Measurements from ENCODE around the gene FAM114A2. TPM values are rescaled to one million over a fixed set of nuclear protein-coding genes. Genes with fewer than 3 reads are reported as not detected.

FAM114A2 gene
- total RNA-seq, 2 donors from 2014 or later: 18.0 to 19.7 TPM

DNA sequence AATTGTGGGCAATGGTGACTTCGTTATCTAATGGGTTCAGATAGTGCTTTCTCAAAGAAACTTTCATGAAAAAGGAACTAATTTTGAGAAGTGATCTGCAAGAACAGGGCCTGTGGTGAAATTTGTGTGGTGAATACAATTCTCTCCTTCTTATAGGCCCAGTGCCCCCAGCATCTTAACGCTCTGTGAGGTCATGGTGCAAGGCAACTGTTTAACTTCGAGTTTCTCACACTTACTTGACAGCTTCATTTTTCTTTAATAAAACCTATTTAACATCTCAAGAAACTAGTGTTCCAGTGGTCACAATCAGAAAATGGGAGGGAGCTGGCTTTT, 69.2 kb downstream of the FAM114A2 start:
- no peak for DNase-seq
- H3K27ac Mint-ChIP-seq: no peak overlapping the region
- H3K4me3 Mint-ChIP-seq: no peak overlapping the region
- H3K9me3 Mint-ChIP-seq: no peaks in the 10 kb centered on the region
- Histone ChIP-seq H3K9me3 (ENCODE audit: control insufficient read depth, low read length) (no peaks in the 10 kb centered on the region), H3K4me3 (ENCODE audit: low read length) (no peak overlapping the region), H3K27ac (ENCODE audit: low read depth, low read length) (no peak overlapping the region), H3K9ac (ENCODE audit: extremely low read depth, low read length, poor library complexity, severe bottlenecking) (no peak overlapping the region), H3K36me3 (ENCODE audit: control insufficient read depth, insufficient read depth, low read length) (no peaks in the 10 kb centered on the region), H3K27me3 (ENCODE audit: control insufficient read depth, insufficient read depth, low read length, poor library complexity, severe bottlenecking) (no peaks in the 10 kb centered on the region), H3K4me1 (ENCODE audit: control insufficient read depth, insufficient read depth, low read length) (peaks cover 23% of the 10 kb centered on the region)
- TF ChIP-seq, protein P1, sequence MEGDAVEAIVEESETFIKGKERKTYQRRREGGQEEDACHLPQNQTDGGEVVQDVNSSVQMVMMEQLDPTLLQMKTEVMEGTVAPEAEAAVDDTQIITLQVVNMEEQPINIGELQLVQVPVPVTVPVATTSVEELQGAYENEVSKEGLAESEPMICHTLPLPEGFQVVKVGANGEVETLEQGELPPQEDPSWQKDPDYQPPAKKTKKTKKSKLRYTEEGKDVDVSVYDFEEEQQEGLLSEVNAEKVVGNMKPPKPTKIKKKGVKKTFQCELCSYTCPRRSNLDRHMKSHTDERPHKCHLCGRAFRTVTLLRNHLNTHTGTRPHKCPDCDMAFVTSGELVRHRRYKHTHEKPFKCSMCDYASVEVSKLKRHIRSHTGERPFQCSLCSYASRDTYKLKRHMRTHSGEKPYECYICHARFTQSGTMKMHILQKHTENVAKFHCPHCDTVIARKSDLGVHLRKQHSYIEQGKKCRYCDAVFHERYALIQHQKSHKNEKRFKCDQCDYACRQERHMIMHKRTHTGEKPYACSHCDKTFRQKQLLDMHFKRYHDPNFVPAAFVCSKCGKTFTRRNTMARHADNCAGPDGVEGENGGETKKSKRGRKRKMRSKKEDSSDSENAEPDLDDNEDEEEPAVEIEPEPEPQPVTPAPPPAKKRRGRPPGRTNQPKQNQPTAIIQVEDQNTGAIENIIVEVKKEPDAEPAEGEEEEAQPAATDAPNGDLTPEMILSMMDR (conservative IDR thresholded peaks at IDR 0.05): no peak
- H3K4me1 Mint-ChIP-seq: peaks cover 33% of the 10 kb centered on the region
- 87% methylated on average over 3 of the region's 3 CpGs for WGBS, 2 experiments (ENCODE audit: insufficient coverage in 1 of 2, insufficient read length in 1 of 2)
- no peaks in the 10 kb centered on the region for H3K36me3 Mint-ChIP-seq (ENCODE audit: low read depth)
- no peaks in the 10 kb centered on the region for H3K27me3 Mint-ChIP-seq (ENCODE audit: insufficient read depth)

DNA sequence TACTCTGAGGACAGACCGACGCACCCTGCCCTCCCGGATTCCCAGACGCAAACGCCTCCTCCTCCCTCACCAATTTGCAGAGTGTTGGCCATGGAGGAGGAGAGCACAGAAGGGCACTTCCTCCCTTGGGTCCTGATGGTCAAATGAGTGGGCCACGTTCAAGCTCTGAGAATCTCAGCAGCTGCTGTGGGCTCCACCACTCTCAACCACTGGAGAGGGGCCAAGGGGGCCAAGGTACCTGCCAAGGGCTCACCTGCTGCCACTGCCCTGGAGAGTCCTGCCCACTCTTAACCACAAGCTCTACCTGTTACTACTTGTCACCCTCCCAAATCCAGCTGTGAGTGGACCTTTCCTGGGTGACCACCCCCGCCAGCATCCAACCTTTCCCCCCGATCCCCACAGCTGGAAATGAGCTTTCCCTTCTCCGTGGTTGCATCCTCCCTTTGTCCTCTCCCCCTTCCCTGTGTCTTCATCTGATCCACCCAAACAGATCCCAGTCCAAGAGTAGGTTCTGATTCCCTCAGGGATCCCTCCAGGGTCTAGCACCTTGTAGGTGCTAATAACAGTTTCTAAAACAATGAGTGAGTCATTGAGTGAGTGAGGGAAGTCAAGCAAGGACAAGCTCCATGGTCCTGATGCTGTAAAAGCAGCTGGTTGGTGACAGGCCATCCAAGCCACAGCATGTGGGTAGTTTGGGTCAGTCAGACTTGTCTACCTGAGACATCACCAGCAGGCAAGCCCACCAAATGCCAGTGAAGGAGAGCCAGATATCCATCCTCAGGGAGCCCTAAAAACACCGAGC, 69.7 kb downstream of the FAM114A2 start:
- no peak overlapping the region for H3K4me3 ChIP-seq (ENCODE audit: low read length)
- Mint-ChIP-seq H3K4me1 (peaks cover 33% of the 10 kb centered on the region), H3K27ac (peak overlapping the region; percentile 73), H3K27me3 (ENCODE audit: insufficient read depth) (no peaks in the 10 kb centered on the region), H3K4me3 (no peak overlapping the region), H3K9me3 (no peaks in the 10 kb centered on the region), H3K36me3 (ENCODE audit: low read depth) (no peaks in the 10 kb centered on the region)
- peak; percentile 63 for DNase-seq
- peaks cover 22% of the 10 kb centered on the region for H3K4me1 ChIP-seq (ENCODE audit: control insufficient read depth, insufficient read depth, low read length)
- H3K27ac ChIP-seq (ENCODE audit: low read depth, low read length): no peak overlapping the region
- no peaks in the 10 kb centered on the region for H3K36me3 ChIP-seq (ENCODE audit: control insufficient read depth, insufficient read depth, low read length)
- WGBS, 2 experiments (ENCODE audit: insufficient coverage in 1 of 2, insufficient read length in 1 of 2): 71 to 85% methylated on average over 3 to 10 of the region's 10 CpGs
- no peak overlapping the region for H3K9ac ChIP-seq (ENCODE audit: extremely low read depth, low read length, poor library complexity, severe bottlenecking)
- no peaks in the 10 kb centered on the region for H3K9me3 ChIP-seq (ENCODE audit: control insufficient read depth, low read length)
- no peaks in the 10 kb centered on the region for H3K27me3 ChIP-seq (ENCODE audit: control insufficient read depth, insufficient read depth, low read length, poor library complexity, severe bottlenecking)
- TF ChIP-seq, protein P1 (conservative IDR thresholded peaks at IDR 0.05): no peak

DNA sequence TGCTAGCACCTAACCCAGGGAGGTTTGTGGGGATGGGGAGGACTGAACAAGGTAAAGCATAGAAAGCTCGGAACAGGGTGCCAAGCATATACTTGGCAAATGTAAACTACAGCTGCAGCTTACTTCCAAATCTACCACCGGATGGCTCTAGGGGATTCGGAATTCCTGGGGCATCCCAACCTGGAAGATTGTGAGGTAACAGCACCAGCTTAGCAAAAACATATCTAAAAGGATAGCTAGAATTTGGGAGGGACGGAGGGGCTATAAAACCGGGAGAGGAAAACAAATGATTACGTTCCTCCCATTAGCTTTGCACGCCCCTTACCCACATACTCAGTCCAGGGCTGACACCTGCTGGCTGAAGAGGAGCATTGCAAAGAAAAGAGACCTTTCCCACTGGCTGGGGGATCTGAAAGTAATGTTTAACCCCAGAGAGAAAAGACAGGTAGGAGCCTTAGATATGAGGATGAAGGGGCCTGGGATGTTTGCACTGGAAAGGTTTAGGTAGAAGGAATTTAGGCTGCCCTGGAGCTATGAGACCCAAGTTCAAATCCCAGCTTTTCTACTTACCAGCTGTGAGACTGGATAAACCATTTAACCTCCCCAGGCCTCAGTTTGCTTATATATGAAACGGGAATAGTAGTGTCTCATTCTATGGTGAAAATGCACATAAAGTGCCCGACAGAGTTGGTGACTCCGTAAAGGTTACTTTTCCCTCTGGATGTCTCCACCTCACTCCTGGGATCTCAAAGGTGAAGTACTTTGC, 73.6 kb downstream of the FAM114A2 start:
- no peaks in the 10 kb centered on the region for H3K9me3 ChIP-seq (ENCODE audit: control insufficient read depth, low read length)

More for the DNA sequence above, 73.6 kb downstream of the FAM114A2 start:
- H3K27me3 ChIP-seq (ENCODE audit: control insufficient read depth, insufficient read depth, low read length, poor library complexity, severe bottlenecking): no peaks in the 10 kb centered on the region
- Mint-ChIP-seq H3K27me3 (ENCODE audit: insufficient read depth) (no peaks in the 10 kb centered on the region), H3K4me1 (peaks cover 30% of the 10 kb centered on the region), H3K36me3 (ENCODE audit: low read depth) (no peaks in the 10 kb centered on the region), H3K9me3 (no peaks in the 10 kb centered on the region), H3K4me3 (peak overlapping the region; percentile 40), H3K27ac (no peak overlapping the region)
- no peaks in the 10 kb centered on the region for H3K36me3 ChIP-seq (ENCODE audit: control insufficient read depth, insufficient read depth, low read length)
- TF ChIP-seq, protein P1 (conservative IDR thresholded peaks at IDR 0.05): peak; percentile 98
- 37 to 55% methylated on average over 4 to 10 of the region's 10 CpGs for WGBS, 2 experiments (ENCODE audit: insufficient coverage in 1 of 2, insufficient read length in 1 of 2)
- H3K27ac ChIP-seq (ENCODE audit: low read depth, low read length): no peak overlapping the region
- peak; percentile 91 for DNase-seq
- H3K4me3 ChIP-seq (ENCODE audit: low read length): no peak overlapping the region
- no peak overlapping the region for H3K9ac ChIP-seq (ENCODE audit: extremely low read depth, low read length, poor library complexity, severe bottlenecking)
- H3K4me1 ChIP-seq (ENCODE audit: control insufficient read depth, insufficient read depth, low read length): peaks cover 20% of the 10 kb centered on the region

All from endodermal cell (in vitro differentiated cells).